ENCODE results near the gene GDNF.

DNA sequence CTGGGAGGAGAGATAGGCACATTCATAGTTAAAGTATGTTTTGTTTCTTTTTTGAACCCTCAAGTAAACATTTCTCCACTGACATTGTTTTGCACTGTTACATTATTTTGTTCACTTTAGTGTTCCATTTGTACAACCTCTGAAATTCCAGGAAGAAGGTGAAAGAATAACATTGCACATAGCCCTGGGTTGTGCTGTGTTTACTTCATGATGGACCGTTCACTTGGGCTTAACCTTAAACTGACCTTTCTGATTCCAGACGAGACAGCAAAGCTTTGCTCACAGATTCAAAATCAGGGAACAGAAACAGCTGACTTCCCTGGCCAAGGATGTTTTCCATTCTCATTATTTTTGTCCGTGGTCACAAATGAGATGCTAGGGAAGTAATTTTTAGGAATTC lies 42.8 kb upstream of the GDNF start:
- TF ChIP-seq, protein P1, sequence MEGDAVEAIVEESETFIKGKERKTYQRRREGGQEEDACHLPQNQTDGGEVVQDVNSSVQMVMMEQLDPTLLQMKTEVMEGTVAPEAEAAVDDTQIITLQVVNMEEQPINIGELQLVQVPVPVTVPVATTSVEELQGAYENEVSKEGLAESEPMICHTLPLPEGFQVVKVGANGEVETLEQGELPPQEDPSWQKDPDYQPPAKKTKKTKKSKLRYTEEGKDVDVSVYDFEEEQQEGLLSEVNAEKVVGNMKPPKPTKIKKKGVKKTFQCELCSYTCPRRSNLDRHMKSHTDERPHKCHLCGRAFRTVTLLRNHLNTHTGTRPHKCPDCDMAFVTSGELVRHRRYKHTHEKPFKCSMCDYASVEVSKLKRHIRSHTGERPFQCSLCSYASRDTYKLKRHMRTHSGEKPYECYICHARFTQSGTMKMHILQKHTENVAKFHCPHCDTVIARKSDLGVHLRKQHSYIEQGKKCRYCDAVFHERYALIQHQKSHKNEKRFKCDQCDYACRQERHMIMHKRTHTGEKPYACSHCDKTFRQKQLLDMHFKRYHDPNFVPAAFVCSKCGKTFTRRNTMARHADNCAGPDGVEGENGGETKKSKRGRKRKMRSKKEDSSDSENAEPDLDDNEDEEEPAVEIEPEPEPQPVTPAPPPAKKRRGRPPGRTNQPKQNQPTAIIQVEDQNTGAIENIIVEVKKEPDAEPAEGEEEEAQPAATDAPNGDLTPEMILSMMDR (IDR thresholded peaks at IDR 0.05; ENCODE audit: low read depth, low read length, missing input control) = no peak
- no peak for TF ChIP-seq REST (IDR thresholded peaks at IDR 0.05)
- TF ChIP-seq SP1 (IDR thresholded peaks at IDR 0.05) = peak; percentile 54
- no peak for TF ChIP-seq YY1 (IDR thresholded peaks at IDR 0.05)
- TF ChIP-seq EGR1 (IDR thresholded peaks at IDR 0.05; ENCODE audit: low read depth in 2 of 2) = no peak
- TF ChIP-seq GABPA (IDR thresholded peaks at IDR 0.05 in 1 of 2, conservative IDR thresholded peaks at IDR 0.05 in 1 of 2) = no peak
- TF ChIP-seq, protein P2, sequence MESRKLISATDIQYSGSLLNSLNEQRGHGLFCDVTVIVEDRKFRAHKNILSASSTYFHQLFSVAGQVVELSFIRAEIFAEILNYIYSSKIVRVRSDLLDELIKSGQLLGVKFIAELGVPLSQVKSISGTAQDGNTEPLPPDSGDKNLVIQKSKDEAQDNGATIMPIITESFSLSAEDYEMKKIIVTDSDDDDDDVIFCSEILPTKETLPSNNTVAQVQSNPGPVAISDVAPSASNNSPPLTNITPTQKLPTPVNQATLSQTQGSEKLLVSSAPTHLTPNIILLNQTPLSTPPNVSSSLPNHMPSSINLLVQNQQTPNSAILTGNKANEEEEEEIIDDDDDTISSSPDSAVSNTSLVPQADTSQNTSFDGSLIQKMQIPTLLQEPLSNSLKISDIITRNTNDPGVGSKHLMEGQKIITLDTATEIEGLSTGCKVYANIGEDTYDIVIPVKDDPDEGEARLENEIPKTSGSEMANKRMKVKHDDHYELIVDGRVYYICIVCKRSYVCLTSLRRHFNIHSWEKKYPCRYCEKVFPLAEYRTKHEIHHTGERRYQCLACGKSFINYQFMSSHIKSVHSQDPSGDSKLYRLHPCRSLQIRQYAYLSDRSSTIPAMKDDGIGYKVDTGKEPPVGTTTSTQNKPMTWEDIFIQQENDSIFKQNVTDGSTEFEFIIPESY (IDR thresholded peaks at IDR 0.05) = no peak
- TF ChIP-seq FOXA1 (IDR thresholded peaks at IDR 0.05) = no peak
- peak in 1 of 2 donors; percentile 3 for TF ChIP-seq RAD21 (IDR thresholded peaks at IDR 0.05)
- TF ChIP-seq MAX (IDR thresholded peaks at IDR 0.05) = no peak
- no peak for TF ChIP-seq NR2F2 (IDR thresholded peaks at IDR 0.05)
- TF ChIP-seq TAF1 (conservative IDR thresholded peaks at IDR 0.05) = no peak
- TF ChIP-seq JUND (IDR thresholded peaks at IDR 0.05) = no peak

Measured in liver (tissue), 3 donors.